Measurements from ENCODE around the gene PSD.

The PSD gene

GRCh38 chr10:102431452-102432124 lies 13.0 kb upstream of the PSD start:
- no peaks in the 10 kb centered on the region for H3F3A ChIP-seq (ENCODE audit: low read depth)
- no peaks in the 10 kb centered on the region for H3K9me3 ChIP-seq (ENCODE audit: insufficient read depth, low read depth, low read length)

DNA sequence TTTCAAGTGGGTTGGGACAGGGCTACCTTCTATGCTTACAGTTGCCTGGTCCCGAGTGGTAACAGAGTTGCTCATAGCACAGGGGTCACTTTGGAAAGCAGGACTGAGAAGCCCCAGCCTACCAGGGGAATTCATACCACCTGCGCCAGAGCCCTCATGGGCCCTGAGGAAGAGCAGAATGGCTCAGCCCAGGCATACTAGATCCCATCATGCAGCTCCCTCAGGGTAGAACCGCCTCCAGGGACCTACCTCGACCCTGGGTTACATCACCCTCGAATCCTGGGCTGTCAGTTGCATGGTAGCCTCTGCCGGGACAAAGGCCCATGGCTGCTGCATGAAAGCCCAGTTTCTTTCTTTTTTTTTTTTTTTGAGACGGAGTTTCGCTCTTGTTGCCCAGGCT lies 10.9 kb upstream of the PSD start:
- Histone ChIP-seq H3K9me3 (ENCODE audit: insufficient read depth, low read depth, low read length) (no peaks in the 10 kb centered on the region), H3K4me1 (ENCODE audit: insufficient read depth, low read length, poor library complexity, severe bottlenecking) (peaks cover 6% of the 10 kb centered on the region), H3K4me3 (ENCODE audit: low read length, poor library complexity, severe bottlenecking) (no peak overlapping the region), H3K36me3 (ENCODE audit: insufficient read depth, low read length) (no peaks in the 10 kb centered on the region), H3K4me2 (ENCODE audit: low read depth, low read length, poor library complexity, severe bottlenecking) (no peak overlapping the region), H4K20me1 (ENCODE audit: insufficient read depth, low read length, poor library complexity, severe bottlenecking) (no peaks in the 10 kb centered on the region), H3K9me2 (replicated peaks; ENCODE audit: low read depth, low read length) (no peaks in the 10 kb centered on the region), H2AFZ (ENCODE audit: low read length) (no peak overlapping the region), H3K27me3 (ENCODE audit: insufficient read depth, low read length, poor library complexity, severe bottlenecking) (no peaks in the 10 kb centered on the region), H3K9ac (ENCODE audit: low read depth, low read length, poor library complexity, severe bottlenecking) (no peak overlapping the region), H3F3A (ENCODE audit: low read depth) (no peaks in the 10 kb centered on the region), H3K79me2 (ENCODE audit: insufficient read depth, low read length) (peaks cover 18% of the 10 kb centered on the region)
- TF ChIP-seq, protein P1, sequence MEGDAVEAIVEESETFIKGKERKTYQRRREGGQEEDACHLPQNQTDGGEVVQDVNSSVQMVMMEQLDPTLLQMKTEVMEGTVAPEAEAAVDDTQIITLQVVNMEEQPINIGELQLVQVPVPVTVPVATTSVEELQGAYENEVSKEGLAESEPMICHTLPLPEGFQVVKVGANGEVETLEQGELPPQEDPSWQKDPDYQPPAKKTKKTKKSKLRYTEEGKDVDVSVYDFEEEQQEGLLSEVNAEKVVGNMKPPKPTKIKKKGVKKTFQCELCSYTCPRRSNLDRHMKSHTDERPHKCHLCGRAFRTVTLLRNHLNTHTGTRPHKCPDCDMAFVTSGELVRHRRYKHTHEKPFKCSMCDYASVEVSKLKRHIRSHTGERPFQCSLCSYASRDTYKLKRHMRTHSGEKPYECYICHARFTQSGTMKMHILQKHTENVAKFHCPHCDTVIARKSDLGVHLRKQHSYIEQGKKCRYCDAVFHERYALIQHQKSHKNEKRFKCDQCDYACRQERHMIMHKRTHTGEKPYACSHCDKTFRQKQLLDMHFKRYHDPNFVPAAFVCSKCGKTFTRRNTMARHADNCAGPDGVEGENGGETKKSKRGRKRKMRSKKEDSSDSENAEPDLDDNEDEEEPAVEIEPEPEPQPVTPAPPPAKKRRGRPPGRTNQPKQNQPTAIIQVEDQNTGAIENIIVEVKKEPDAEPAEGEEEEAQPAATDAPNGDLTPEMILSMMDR (conservative IDR thresholded peaks at IDR 0.05; ENCODE audit: low read length), result no peak
- TF ChIP-seq EZH2phosphoT487 (IDR thresholded peaks at IDR 0.05; ENCODE audit: borderline replicate concordance), result no peak

More at GRCh38 chr10:102431452-102432124, 13.0 kb upstream of the PSD start:
- peak overlapping the region; percentile 91 for H3K4me3 ChIP-seq (ENCODE audit: low read length, poor library complexity, severe bottlenecking)
- H3K36me3 ChIP-seq (ENCODE audit: insufficient read depth, low read length), result no peaks in the 10 kb centered on the region
- TF ChIP-seq, protein P1 (conservative IDR thresholded peaks at IDR 0.05; ENCODE audit: low read length), result no peak
- no peak for TF ChIP-seq EZH2phosphoT487 (IDR thresholded peaks at IDR 0.05; ENCODE audit: borderline replicate concordance)
- peaks cover 18% of the 10 kb centered on the region for H3K79me2 ChIP-seq (ENCODE audit: insufficient read depth, low read length)
- no peaks in the 10 kb centered on the region for H3K27me3 ChIP-seq (ENCODE audit: insufficient read depth, low read length, poor library complexity, severe bottlenecking)
- no peaks in the 10 kb centered on the region for H4K20me1 ChIP-seq (ENCODE audit: insufficient read depth, low read length, poor library complexity, severe bottlenecking)
- peak overlapping the region; percentile 93 for H3K4me2 ChIP-seq (ENCODE audit: low read depth, low read length, poor library complexity, severe bottlenecking)
- H3K9me2 ChIP-seq (replicated peaks; ENCODE audit: low read depth, low read length), result no peaks in the 10 kb centered on the region
- peak overlapping the region; percentile 76 for H2AFZ ChIP-seq (ENCODE audit: low read length)
- H3K9ac ChIP-seq (ENCODE audit: low read depth, low read length, poor library complexity, severe bottlenecking), result peak overlapping the region; percentile 96
- peaks cover 6% of the 10 kb centered on the region for H3K4me1 ChIP-seq (ENCODE audit: insufficient read depth, low read length, poor library complexity, severe bottlenecking)

DNA sequence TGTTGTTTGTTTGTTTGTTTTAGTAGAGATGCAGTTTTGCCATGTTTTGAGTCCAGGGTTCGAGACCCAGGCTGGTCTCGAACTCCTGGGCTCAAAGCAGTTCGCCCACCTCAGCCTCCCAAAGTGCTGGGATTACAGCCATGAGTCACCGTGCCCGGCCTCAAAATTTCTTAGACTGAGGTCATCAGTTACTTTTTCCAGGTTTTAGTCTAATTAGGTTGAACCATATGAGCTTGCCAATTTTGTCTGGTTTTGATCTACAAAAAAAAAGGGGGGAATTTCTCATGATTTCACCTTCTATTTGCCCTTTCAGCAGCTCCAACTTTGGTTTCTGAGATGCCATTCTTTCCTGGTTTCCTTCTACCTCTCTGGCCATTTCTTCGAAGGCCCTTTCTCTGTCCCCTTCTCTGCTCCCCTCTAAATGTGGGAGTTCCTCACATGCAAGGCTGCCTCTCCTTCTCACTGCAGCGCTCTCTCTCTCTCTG lies 8.3 kb upstream of the PSD start:
- Histone ChIP-seq H2AFZ (ENCODE audit: low read length) (no peak overlapping the region), H3K9ac (ENCODE audit: low read depth, low read length, poor library complexity, severe bottlenecking) (no peak overlapping the region), H3F3A (ENCODE audit: low read depth) (no peaks in the 10 kb centered on the region), H3K9me2 (replicated peaks; ENCODE audit: low read depth, low read length) (no peaks in the 10 kb centered on the region), H3K9me3 (ENCODE audit: insufficient read depth, low read depth, low read length) (no peaks in the 10 kb centered on the region), H3K27me3 (ENCODE audit: insufficient read depth, low read length, poor library complexity, severe bottlenecking) (no peaks in the 10 kb centered on the region), H3K79me2 (ENCODE audit: insufficient read depth, low read length) (peaks cover 27% of the 10 kb centered on the region), H3K4me3 (ENCODE audit: low read length, poor library complexity, severe bottlenecking) (no peak overlapping the region), H3K4me2 (ENCODE audit: low read depth, low read length, poor library complexity, severe bottlenecking) (no peak overlapping the region), H3K36me3 (ENCODE audit: insufficient read depth, low read length) (no peaks in the 10 kb centered on the region; the same call in 1 of the 2 replicates), H4K20me1 (ENCODE audit: insufficient read depth, low read length, poor library complexity, severe bottlenecking) (no peaks in the 10 kb centered on the region), H3K4me1 (ENCODE audit: insufficient read depth, low read length, poor library complexity, severe bottlenecking) (peaks cover 13% of the 10 kb centered on the region)
- TF ChIP-seq, protein P1 (conservative IDR thresholded peaks at IDR 0.05; ENCODE audit: low read length), result no peak
- no peak for TF ChIP-seq EZH2phosphoT487 (IDR thresholded peaks at IDR 0.05; ENCODE audit: borderline replicate concordance)
